BLaER1 treated with 17β-estradiol and CSF1 and Interleukin-3, amounts not matched to agents 10 nM and 100 nM (cell line): ENCODE measurements around the gene PRKAA2.
"Not testable (repeated sequence)": the region's sequence is repeated elsewhere in the genome, so short reads cannot be mapped to it uniquely, and the experiment has no call there.

Experiments
- H3K27ac ChIP-seq, 11 experiments: shearing (Covaris generic); formaldehyde crosslinking; 2 replicates each; pipeline ENCODE4 v1.8.1; 2022
- H3K27me3 ChIP-seq, 11 experiments: shearing (Covaris generic); formaldehyde crosslinking; 2 replicates each; pipeline ENCODE4 v1.8.1; 2022
- H3K36me3 ChIP-seq, 11 experiments: shearing (Covaris generic); formaldehyde crosslinking; 2 replicates each; pipeline ENCODE4 v1.8.1; 2022
- H3K4me1 ChIP-seq, 10 experiments: shearing (Covaris generic); formaldehyde crosslinking; 2 replicates each; pipeline ENCODE4 v1.8.1; 2022
- H3K4me2 ChIP-seq, 11 experiments: shearing (Covaris generic); formaldehyde crosslinking; 2 replicates each; pipeline ENCODE4 v1.8.1; 2022
- H3K4me3 ChIP-seq, 10 experiments: shearing (Covaris generic); formaldehyde crosslinking; 2 replicates each; pipeline ENCODE4 v1.8.1; 2022
- H3K9ac ChIP-seq, 11 experiments: shearing (Covaris generic); formaldehyde crosslinking; 2 replicates each; pipeline ENCODE4 v1.8.1; 2022
- H3K9me3 ChIP-seq, 11 experiments: shearing (Covaris generic); formaldehyde crosslinking; replicated peaks in 1 of 11; 2 replicates each; pipeline ENCODE4 v1.8.1; 2022
- H4K20me1 ChIP-seq, 11 experiments: shearing (Covaris generic); formaldehyde crosslinking; 2 replicates each; pipeline ENCODE4 v1.8.1; 2022
- Cebpa-rat ChIP-seq, 11 experiments: shearing (Covaris generic); IDR thresholded peaks; 2 replicates each; pipeline ENCODE4 v1.8.1; 2022

Gene PRKAA2

GRCh38 chr1:56644919-56645676 lies at the start of gene PRKAA2:
TSS of gene PRKAA2 (plus strand) at chr1:56645314. CDS start at chr1:56645388, 74 bp downstream.
- TF ChIP-seq Cebpa-rat (IDR thresholded peaks at IDR 0.05), result no peak
- Histone ChIP-seq H3K27ac (peak within 1 kb of the TSS in 3 of 11 experiments; percentile 4 to 51 (median 15); a peak in 4 of 22 replicates), H3K36me3 (no peaks in the 10 kb centered on the region), H3K4me2 (peak within 1 kb of the TSS; percentile 80 to 98 (median 96)), H3K9me3 (no peaks in the 10 kb centered on the region), H3K4me1 (peaks cover 9 to 19% (median 14%) of the 10 kb centered on the region in 10 experiments; a peak in 15 of 20 replicates), H3K27me3 (peaks cover 29 to 50% (median 41%) of the 10 kb centered on the region in 11 experiments), H3K4me3 (peak within 1 kb of the TSS; percentile 61 to 76 (median 68)), H3K9ac (peak within 1 kb of the TSS; percentile 45 to 76 (median 65)), H4K20me1 (no peaks in the 10 kb centered on the region; a peak in 1 of 22 replicates)

GRCh38 chr1:56595397-56596191 lies 49.5 kb upstream of the PRKAA2 start:
- H3K9ac ChIP-seq, H3K4me2 ChIP-seq, H3K9me3 ChIP-seq, H3K4me1 ChIP-seq, H3K27ac ChIP-seq, H4K20me1 ChIP-seq, H3K4me3 ChIP-seq, H3K36me3 ChIP-seq, H3K27me3 ChIP-seq: not testable (repeated sequence)

GRCh38 chr1:56610097-56610496 lies 35.0 kb upstream of the PRKAA2 start:
- peaks cover 5 to 33% (median 21%) of the 10 kb centered on the region in 11 experiments; a peak in 19 of 22 replicates for H3K9me3 ChIP-seq
- not testable (repeated sequence) for H3K36me3 ChIP-seq, H3K27ac ChIP-seq, H3K9ac ChIP-seq, H4K20me1 ChIP-seq, H3K4me1 ChIP-seq, H3K27me3 ChIP-seq, H3K4me2 ChIP-seq, H3K4me3 ChIP-seq

- peaks cover 5 to 38% (median 24%) of the 10 kb centered on the region in 11 experiments; a peak in 19 of 22 replicates for H3K9me3 ChIP-seq
- H3K27ac ChIP-seq, H3K4me3 ChIP-seq, H3K9ac ChIP-seq, H3K36me3 ChIP-seq, H3K27me3 ChIP-seq, H4K20me1 ChIP-seq, H3K4me2 ChIP-seq, H3K4me1 ChIP-seq: not testable (repeated sequence)
Measured at GRCh38 chr1:56610770-56611169, 34.3 kb upstream of the PRKAA2 start.

- H4K20me1 ChIP-seq, result no peaks in the 10 kb centered on the region
- H3K27me3 ChIP-seq, result 0 out of 22 replicates have a peak, but pooled peaks cover 0 to 1% (median 0%) of the 10 kb centered on the region in 11 experiments
- no peak overlapping the region for H3K4me3 ChIP-seq
- H3K4me2 ChIP-seq, result no peak overlapping the region
- peaks cover 5 to 34% (median 21%) of the 10 kb centered on the region in 11 experiments; a peak in 21 of 22 replicates for H3K9me3 ChIP-seq
- no peak for TF ChIP-seq Cebpa-rat (IDR thresholded peaks at IDR 0.05)
- no peaks in the 10 kb centered on the region for H3K36me3 ChIP-seq
- H3K4me1 ChIP-seq, result no peaks in the 10 kb centered on the region
- H3K9ac ChIP-seq, result no peak overlapping the region
- H3K27ac ChIP-seq, result no peak overlapping the region
Measured at GRCh38 chr1:56617141-56617540, 28.0 kb upstream of the PRKAA2 start.

GRCh38 chr1:56625819-56626440 lies 19.2 kb upstream of the PRKAA2 start:
- H3K4me3 ChIP-seq, result no peak overlapping the region
- peaks cover 0 to 27% (median 15%) of the 10 kb centered on the region in 11 experiments; a peak in 11 of 22 replicates for H3K9me3 ChIP-seq
- H3K4me2 ChIP-seq, result peak overlapping the region in 8 of 11 experiments; percentile 11 to 41 (median 16); a peak in 11 of 22 replicates
- no peaks in the 10 kb centered on the region for H4K20me1 ChIP-seq
- TF ChIP-seq Cebpa-rat (IDR thresholded peaks at IDR 0.05), result peak in 1 of 11 experiments; percentile 56; a peak in 1 of 22 replicates
- peaks cover 0 to 38% (median 0%) of the 10 kb centered on the region in 11 experiments; a peak in 4 of 22 replicates for H3K27me3 ChIP-seq
- H3K9ac ChIP-seq, result no peak overlapping the region
- peaks cover 0 to 14% (median 9%) of the 10 kb centered on the region in 10 experiments; a peak in 13 of 20 replicates for H3K4me1 ChIP-seq
- no peaks in the 10 kb centered on the region for H3K36me3 ChIP-seq
- no peak overlapping the region for H3K27ac ChIP-seq

GRCh38 chr1:56626546-56626945 lies 18.6 kb upstream of the PRKAA2 start:
- Histone ChIP-seq H3K27ac (no peak overlapping the region), H3K9ac (no peak overlapping the region), H4K20me1 (no peaks in the 10 kb centered on the region), H3K4me3 (no peak overlapping the region), H3K27me3 (peaks cover 0 to 38% (median 0%) of the 10 kb centered on the region in 11 experiments; a peak in 4 of 22 replicates), H3K9me3 (peaks cover 0 to 27% (median 15%) of the 10 kb centered on the region in 11 experiments; a peak in 11 of 22 replicates), H3K4me1 (peaks cover 0 to 14% (median 9%) of the 10 kb centered on the region in 10 experiments; a peak in 13 of 20 replicates), H3K4me2 (peak overlapping the region in 3 of 11 experiments; percentile 11 to 41 (median 16); a peak in 5 of 22 replicates), H3K36me3 (no peaks in the 10 kb centered on the region)
- TF ChIP-seq Cebpa-rat (IDR thresholded peaks at IDR 0.05), result no peak

- Histone ChIP-seq H3K9me3 (peaks cover 0 to 22% (median 11%) of the 10 kb centered on the region in 11 experiments; a peak in 11 of 22 replicates), H3K4me1 (peaks cover 0 to 14% (median 9%) of the 10 kb centered on the region in 10 experiments; a peak in 13 of 20 replicates), H3K4me2 (no peak overlapping the region), H3K4me3 (no peak overlapping the region), H3K27me3 (peaks cover 0 to 38% (median 0%) of the 10 kb centered on the region in 11 experiments; a peak in 4 of 22 replicates), H3K9ac (no peak overlapping the region), H3K27ac (no peak overlapping the region), H3K36me3 (no peaks in the 10 kb centered on the region), H4K20me1 (no peaks in the 10 kb centered on the region)
- TF ChIP-seq Cebpa-rat (IDR thresholded peaks at IDR 0.05), result no peak
Measured at GRCh38 chr1:56627019-56627635, 18.0 kb upstream of the PRKAA2 start.
